HG03095 (cell line): ENCODE data around the gene HMGA1.
A peak's percentile ranks its signal among the peaks of the same experiment; 100 is the strongest.
"Not testable (repeated sequence)": the region's sequence is repeated elsewhere in the genome, so short reads cannot be mapped to it uniquely, and the experiment has no call there.

Source experiments
- ATAC-seq: cut with Tn5 transposase; IDR thresholded peaks from one replicate; pipeline ENCODE4 v1.9.1; 2021; ENCODE audit warnings: moderate library complexity; ENCODE audit not compliant: unreplicated experiment

HMGA1 gene

DNA sequence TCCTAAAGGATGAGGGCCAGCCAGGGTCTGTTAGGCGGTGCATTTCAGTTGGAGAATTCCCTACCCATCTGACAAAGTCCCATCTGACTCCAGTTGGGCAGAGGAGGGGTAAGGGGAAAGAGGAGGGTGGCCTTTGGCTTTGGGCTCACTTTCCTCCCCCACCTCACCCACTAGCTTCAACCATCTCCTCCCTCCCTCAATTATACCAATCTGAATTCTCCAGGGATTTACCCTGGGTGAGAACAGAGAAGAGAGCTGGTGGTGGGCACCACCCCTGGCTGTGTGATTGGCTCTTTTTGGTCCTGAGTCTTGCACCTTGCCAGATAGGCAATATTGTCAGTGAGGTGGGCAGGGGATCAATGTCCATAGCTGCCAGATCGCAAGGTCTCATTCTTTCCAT is 3.2 kb downstream of the HMGA1 start:
- no peak for ATAC-seq

DNA sequence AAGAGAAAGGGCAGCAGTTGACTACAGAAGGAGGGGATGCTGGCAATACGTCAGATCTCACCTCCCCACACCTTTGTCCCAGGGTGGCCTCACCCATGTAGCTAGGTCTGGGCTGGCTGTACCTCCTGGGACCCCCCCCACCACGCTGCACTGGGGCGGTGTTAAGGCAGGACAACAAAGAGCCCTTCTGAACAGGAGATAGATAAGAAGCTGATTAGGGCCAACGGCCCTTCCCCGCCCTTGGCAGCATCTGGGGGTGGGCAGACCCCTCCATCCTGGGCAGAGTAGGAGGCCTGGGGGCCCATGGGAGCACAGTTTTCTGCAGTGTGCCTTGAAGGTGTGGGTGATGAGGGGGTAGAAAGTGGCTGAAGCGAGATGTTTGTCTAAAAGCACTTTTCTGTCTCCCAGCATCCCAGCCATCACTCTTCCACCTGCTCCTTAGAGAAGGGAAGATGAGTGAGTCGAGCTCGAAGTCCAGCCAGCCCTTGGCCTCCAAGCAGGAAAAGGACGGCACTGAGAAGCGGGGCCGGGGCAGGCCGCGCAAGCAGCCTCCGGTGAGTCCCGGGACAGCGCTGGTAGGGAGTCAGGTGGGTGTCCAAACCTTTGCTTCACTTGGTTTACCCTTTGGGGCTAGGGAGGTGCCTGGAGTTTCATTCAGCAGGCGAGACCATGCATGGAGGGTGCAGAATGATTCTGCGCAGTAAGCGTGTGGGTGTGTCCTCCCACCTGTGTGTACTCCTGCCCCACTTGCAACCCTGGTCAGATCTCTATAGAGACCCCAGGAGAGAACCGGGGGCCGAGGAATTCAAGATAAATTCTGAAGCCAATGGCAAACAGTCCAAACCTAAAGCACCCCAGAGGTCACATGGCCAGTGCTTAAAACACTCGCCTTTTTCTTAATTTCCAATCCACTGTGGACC is 3.9 kb downstream of the HMGA1 start:
- no peak for ATAC-seq

DNA sequence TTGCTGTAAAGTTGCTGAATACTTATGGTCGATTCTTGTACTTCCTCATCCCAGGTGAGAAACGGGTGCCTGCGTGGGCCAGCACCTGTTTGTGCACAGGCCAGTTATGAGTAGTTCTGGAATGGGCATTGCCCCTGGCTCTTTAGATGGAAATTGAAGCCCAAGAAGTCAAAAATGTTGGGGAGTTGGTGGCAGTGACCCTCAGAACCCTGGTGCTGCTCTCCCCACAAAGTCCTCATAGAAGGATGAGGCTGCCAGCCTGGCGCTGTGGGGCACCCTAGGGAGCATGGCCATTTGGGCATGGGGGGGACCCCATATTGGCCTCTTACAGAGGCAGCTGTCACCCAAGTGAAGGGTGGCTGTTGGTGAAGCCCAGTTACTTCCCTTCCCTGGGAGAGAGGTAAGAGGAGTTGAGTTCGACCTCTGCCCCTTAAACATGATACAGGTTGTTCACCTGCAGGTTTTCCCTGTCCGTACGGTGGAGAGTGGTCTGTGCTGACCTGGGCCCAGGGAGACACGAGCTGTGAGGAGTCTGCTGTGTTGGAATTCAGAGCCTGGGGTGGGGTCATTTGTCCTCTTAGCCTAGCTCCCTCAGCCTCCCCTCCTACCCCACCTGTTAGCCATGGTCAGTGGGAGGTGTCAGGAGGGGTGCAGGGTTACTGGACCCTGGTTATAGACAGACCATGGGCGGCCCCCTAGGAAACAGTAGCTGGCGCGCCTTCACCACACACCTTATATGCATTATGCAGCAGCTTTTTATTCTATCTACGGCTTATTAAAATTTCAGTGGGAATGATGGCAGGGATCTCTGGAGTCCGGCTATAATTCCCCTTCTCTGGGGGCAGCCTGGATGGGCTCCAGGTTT is 4.9 kb downstream of the HMGA1 start:
- no peak for ATAC-seq

DNA sequence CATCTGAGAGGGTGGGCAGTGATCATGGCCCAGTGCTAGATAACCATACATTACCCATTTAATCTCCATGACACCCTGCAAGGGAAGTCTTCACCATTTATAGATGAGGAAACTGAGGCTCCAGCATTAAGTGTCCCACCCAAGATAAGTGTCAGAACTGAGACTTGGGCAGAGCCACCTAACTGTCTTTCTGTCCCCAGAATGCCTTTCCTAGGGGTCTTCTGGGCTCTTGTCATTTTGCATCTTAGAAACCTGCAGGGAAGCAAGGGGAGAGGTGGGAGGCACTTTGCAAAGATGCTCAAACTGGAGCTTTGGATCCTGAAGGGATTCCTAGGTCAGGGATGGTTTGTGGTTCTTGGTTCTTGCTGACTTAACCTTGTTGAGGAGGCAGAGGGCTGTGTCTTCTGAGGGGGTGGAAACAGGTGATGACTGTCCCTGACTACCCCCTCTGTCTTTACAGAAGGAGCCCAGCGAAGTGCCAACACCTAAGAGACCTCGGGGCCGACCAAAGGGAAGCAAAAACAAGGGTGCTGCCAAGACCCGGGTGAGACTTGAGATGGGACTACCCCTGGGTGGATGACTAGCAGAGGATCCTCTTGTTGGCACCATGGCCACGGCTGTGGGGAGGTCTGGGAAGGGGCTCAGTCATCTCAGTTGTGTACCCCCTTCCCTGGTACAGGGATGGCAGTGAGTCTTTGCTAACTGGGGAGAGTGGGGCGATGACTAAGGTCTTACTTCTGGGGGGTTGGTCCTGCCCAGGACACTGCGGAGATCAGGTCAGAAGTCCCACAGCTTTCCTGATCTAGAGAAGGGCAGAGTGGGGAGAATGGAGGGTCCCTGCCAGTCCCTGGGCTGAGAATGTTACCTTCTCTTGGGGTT is 5.8 kb downstream of the HMGA1 start:
- no peak for ATAC-seq

DNA sequence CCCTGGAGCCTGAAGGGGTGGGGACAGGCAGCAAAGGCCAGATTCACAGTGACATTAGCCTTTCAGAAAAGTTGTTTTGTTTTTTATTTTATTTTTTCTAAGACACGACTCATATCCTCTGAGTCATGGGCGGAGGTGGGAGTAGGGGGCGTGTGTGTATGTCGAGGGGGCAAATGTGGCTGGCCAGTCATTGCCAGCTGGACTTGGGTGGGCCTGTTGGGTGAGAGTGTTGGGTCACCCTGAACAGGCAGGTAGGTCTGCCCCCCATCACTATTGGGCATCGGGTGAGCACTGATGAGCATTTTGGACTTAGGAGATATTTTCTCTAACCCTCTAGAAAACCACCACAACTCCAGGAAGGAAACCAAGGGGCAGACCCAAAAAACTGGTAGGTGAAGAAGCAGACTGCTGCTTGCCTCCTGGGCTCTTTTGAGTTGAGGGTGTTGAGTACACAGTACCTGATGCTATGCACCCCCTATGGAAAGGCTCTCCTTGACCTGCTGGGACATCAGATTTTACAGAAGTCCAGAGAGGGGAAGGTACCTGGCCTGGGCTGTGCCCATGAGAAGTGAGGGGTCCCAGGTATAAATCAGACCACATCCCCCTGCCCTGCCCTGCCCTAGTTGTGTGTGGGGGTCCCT is 6.6 kb downstream of the HMGA1 start:
- no peak for ATAC-seq

DNA sequence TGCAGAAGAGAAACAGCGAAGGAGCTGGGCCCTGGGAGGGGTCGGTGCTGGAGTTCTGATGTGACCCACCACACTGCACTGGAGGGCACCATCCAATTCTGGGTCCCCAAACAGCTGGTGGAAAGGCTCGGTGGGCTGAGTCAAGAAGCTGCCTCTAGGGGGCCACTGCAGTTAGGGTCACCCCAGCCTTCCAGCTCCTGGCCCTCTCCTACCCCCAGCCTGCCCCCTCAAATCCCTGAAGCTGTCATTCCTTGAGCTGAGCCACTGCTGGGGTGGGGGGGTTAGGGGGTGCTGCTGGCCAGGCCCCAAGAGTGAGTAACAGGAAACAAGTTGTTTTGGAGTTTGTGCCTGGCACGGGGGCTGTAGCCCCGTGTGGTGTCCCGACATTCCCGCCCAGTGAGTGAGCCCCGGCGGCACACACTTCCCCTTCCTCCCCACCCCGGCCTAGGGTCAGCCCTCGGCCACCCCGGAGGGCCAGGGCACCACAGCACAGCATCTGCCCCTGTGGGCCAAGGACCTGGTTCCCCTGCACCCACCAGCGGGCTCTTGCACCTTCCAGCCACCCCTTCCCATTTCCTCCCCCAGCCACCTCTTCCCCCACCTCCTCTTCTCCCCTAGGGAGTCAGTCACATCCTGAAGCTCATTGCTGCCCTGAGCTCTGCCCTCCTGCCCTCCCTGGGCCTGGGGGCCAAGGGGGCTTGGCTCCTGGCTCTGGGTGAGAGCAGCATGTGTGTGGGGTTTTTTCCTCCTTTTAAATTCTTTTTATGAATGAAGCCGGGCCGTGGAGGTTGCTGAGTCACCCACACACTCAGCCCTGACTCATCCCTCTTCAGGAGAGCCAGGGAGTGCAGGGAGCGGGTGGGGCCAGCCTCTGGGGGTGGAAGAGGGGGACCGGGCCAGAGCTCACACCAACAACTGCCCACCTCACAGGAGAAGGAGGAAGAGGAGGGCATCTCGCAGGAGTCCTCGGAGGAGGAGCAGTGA is 7.5 kb downstream of the HMGA1 start:
- no peak for ATAC-seq

DNA sequence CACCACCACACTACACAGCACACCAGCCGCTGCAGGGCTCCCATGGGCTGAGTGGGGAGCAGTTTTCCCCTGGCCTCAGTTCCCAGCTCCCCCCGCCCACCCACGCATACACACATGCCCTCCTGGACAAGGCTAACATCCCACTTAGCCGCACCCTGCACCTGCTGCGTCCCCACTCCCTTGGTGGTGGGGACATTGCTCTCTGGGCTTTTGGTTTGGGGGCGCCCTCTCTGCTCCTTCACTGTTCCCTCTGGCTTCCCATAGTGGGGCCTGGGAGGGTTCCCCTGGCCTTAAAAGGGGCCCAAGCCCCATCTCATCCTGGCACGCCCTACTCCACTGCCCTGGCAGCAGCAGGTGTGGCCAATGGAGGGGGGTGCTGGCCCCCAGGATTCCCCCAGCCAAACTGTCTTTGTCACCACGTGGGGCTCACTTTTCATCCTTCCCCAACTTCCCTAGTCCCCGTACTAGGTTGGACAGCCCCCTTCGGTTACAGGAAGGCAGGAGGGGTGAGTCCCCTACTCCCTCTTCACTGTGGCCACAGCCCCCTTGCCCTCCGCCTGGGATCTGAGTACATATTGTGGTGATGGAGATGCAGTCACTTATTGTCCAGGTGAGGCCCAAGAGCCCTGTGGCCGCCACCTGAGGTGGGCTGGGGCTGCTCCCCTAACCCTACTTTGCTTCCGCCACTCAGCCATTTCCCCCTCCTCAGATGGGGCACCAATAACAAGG is 8.5 kb downstream of the HMGA1 start:
- not testable (repeated sequence) for ATAC-seq

DNA sequence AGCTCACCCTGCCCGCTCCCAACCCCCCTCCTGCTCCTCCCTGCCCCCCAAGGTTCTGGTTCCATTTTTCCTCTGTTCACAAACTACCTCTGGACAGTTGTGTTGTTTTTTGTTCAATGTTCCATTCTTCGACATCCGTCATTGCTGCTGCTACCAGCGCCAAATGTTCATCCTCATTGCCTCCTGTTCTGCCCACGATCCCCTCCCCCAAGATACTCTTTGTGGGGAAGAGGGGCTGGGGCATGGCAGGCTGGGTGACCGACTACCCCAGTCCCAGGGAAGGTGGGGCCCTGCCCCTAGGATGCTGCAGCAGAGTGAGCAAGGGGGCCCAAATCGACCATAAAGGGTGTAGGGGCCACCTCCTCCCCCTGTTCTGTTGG is 9.1 kb downstream of the HMGA1 start:
- not testable (repeated sequence) for ATAC-seq

DNA sequence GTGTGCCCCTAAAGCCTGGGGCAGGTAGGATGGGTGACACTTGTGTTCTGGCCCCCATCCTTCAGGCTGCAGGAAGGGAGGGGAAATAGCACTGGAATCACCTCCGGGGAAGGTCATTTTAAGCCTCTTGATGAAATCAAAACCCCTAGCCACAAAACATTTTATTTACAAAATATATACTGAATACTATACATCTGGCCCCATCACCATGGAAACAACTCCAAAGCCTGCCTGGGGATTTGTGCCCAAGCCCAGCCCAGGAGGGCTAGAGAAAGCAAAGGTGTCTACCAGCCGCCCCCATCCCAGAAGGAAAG is 9.5 kb downstream of the HMGA1 start:
- ATAC-seq: no peak

DNA sequence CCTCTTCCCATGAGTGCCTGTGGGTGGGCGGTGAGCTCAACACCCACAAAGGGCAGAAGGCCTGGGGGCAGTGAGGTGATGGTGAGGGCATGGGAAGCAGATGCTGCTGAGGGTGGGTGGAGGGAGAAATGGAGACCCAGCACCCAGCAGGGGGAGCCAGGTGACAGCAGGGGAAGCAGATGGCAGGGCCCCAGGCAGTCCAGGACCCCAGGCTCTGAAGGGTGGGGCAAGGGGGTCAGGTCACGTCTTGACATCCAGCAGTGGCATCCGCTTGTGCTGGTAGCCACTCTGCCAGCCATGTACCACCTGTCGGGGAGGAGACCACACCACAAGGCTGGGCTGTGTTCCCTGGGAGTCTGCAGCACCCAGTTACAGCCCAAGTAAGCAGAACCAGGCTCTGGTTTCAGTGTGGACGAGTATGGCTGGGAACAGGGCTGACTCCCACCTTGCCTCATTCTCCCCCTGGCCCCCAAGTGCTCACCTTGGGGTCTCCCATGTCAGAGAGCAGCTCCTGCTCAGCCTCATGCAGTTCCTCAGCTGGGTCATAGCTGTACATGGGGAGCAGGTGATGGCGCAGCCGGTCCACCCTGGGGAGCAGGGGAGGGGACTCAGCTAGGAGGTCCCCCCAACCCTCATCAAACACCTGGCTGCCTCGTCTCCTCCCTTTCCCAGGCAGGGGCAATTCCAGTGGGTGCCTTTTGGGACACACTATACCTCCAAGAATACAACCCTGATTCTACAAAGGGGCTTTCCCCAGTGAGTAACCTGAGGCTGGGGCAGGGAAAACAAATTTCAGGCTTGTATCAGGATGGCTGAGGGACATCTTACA is 10.1 kb downstream of the HMGA1 start:
- no peak for ATAC-seq

DNA sequence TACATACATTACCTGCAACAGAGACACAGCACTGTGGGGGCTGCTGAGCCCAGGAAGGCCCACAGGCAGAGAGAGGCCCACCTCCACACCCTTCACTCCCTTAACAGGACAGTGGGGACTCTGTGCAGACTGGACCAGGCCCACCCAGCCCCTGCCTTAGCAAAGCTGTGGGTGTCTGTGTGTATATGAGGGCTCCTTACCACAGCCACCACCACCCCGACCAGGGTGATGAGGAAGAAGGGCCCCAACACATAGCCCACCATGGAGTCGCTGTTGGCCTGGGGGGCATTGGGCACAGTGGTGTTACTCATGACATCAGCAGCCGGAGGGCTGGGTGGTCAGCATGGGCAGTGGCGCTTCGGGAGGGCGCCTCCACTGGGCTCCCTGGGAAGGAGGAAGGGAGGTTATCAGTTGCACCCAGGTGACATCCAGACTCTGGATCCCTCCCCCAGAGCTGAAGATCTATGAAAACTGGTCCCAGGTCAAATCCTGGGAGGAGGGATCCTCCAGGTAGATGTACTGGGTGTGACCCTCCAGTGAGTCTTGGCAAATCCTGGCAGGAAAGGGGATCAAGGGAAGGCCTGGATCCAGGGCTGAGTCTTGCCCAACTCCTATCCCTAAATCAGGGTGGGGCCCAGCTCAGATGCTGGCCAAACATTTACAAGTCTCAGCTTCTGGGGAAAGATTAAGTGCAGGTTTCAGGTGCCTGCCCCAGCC is 11.0 kb downstream of the HMGA1 start:
- ATAC-seq: no peak

DNA sequence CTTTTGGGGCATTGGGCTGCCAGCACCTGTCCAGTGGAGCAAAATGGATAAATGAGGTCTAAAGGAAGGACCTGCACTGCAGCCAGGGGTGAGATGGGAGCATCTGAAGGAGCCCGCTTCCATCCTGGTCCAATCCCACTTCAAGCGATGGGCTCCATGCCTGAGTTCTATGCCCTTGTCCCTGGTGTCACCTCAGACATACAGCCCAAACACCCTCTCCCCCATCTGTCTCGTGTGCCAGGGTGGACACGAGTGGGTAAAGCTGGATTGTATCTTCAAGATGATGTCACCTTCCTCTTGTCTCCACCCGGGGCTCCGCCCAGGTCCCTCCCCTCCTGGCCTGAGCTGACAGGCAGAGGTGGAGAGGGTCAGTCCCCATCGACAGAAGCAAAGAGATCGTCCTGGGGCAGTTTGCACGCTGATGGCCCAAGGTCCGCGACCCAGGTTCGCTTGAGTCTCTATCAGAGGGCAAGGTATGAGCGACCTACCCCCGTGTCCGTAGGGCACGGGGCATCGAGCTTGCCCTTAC is 11.6 kb downstream of the HMGA1 start:
- peak; percentile 17 for ATAC-seq

DNA sequence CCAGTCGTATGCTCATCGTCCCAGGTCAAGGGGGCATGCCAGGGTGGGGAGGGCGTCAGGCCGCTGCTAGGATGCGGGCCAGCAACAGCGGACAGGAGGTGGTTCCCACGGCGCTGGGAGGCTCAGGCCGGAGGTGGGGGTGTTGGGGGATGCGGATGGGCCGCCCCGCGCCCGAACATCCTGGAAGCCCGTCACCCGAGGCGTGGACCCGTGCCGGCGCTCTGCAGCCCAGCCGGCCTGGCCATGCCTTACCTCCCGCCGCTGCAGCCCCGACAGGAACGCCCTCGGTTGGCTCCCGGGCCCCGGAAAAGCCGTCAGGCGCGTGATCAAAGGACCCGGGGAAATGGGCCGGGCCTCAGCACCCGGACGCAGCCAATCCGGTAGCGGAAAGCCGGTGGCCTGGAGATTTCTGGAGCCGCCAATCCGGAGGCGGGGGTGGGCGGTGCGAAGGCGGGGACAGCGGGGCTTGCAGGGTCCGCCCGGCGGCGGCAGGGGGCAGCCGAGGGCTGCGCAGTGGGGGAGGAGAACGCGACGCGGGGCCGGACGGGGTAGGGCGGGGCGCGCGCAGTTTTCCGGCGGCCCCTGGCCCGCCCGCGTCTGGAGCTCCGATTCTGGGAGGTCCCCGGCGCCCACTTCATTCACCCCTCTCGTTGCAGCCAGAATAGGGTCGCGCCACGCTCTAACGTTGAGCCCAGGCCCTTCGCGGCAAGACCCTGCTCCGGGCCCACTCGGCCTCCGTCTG is 12.2 kb downstream of the HMGA1 start, which contains the start of gene SMIM29:
SMIM29 (minus strand) TSS at position 280 of the 742 bp plus-strand sequence. CDS start 1,215 bp downstream, outside the sequence.
- peak; percentile 64 for ATAC-seq

DNA sequence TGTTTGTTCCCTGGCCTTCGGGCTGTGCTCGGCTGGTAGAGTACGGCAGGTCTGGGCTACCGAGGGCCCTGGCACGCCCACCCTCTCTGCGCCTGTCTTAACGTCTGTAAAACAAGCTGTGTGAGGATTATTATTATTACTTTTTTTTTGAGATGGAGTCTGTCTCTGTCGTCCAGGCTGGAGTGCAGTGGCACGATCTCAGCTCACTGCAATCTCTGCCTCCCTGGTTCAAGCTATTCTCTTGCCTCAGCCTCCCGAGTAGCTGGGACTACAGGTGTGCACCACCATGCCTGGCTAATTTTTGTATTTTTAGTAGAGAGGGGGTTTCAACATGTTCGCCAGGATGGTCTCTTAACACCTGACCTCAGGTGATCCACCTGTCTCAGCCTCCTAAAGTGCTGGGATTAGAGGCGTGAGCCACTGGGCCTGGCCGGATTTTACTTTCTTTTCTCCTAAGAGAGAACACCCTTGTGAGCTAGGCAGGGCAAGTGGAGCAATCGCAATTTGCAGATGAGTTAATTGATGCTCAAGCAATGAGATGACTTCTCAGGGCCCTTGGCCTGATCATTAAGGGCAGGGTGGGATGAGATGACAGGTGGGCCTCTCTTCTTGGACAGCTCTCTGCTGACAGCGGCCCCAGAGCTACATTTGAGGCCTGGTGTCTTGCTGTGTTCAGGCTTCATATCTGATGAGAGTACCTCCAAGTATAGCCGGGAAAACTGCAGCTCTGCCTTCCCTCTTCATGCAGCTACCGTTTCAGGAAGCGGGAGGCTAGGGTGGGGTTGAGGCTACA is 13.0 kb downstream of the HMGA1 start:
- ATAC-seq: peak; percentile 11

DNA sequence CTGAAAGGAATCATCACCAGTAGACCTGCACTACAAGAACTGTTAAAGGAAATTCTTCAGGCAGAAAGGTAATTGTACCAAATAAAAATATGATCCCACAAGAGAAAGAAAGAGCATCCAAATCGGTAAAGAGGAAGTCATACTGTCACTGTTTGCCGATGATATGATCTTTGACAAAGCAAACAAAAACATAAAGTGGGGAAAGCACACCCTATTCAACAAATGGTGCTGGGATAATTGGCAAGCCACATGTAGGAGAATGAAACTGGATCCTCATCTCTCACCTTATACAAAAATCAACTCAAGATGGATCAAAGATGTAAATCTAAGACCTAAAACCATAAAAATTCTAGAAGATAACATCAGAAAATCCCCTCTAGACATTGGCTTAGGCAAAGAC is 15.7 kb downstream of the HMGA1 start:
- ATAC-seq: not testable (repeated sequence)
